ENCODE measurements around the gene PYM1.

GRCh38 chr12:55908726-55909512 is 18.8 kb downstream of the PYM1 start:
- TF ChIP-seq EZH2 (conservative IDR thresholded peaks at IDR 0.05; ENCODE audit: low read depth, low read length) (no peak), ZNF629 (CRISPR knock-in tag; conservative IDR thresholded peaks at IDR 0.05) (no peak; the same call in 1 of the 2 replicates), ZNF281 (CRISPR knock-in tag; IDR thresholded peaks at IDR 0.05; ENCODE audit: borderline replicate concordance) (no peak), SNAI1 (CRISPR knock-in tag; IDR thresholded peaks at IDR 0.05; ENCODE audit: borderline replicate concordance) (no peak), POLR2AphosphoS5 (IDR thresholded peaks at IDR 0.05; ENCODE audit: low read depth, low read length) (no peak), CTCF (CRISPR knock-in tag; IDR thresholded peaks at IDR 0.05) (no peak), STAT5B (CRISPR knock-in tag; IDR thresholded peaks at IDR 0.05) (no peak), SATB2 (CRISPR knock-in tag; IDR thresholded peaks at IDR 0.05) (no peak), ZNF256 (CRISPR knock-in tag; conservative IDR thresholded peaks at IDR 0.05) (no peak), RNF2 (conservative IDR thresholded peaks at IDR 0.05; ENCODE audit: low read depth) (no peak), SMC3 (IDR thresholded peaks at IDR 0.05; ENCODE audit: low read length) (no peak), ZNF446 (CRISPR knock-in tag; IDR thresholded peaks at IDR 0.05) (no peak)

Data from HepG2 (cell line).